Gastrocnemius medialis (tissue), 4 donors: ENCODE data around the gene SLC10A7. TPM values are rescaled to one million over a fixed set of nuclear protein-coding genes. Genes with fewer than 3 reads are reported as not detected.

ENCODE experiments used
- ATAC-seq, 2 donors: fragments of 150-250 bp; one replicate each; pipeline ENCODE4 v1.9.1; 2016
- DNase-seq, 2 donors: peaks; one replicate each; pipeline ENCODE4 v3.0.0-alpha.2; 2019
- H3K27ac ChIP-seq, 4 donors: fragments of 200-600 bp; sonication (generic); 1 replicate in 1 of 4; 2 replicates in 3 of 4; pipeline ENCODE4 v1.5.1; 2016 to 2018; ENCODE audit warnings: mild to moderate bottlenecking in 2 of 4, moderate library complexity in 1 of 4
- H3K27me3 ChIP-seq, 3 donors: fragments of 200-600 bp; sonication (generic) in 2 of 3; 1 replicate in 1 of 3; 2 replicates in 2 of 3; pipeline versions ENCODE4 v1.5.1 to v1.6.0; 2016 to 2019; ENCODE audit warnings: mild to moderate bottlenecking in 1 of 3, moderate library complexity in 1 of 3
- H3K36me3 ChIP-seq, 2 donors: fragments of 200-600 bp; sonication (generic) in 1 of 2; one replicate each; pipeline ENCODE4 v1.5.1; 2017 to 2018
- H3K4me1 ChIP-seq, 2 donors: fragments of 200-600 bp; sonication (generic) in 1 of 2; one replicate each; pipeline ENCODE4 v1.5.1; 2016 to 2017; ENCODE audit warnings: mild to moderate bottlenecking in 2 of 2
- H3K4me3 ChIP-seq, 4 donors: fragments of 200-600 bp; sonication (generic) in 3 of 4; 1 replicate in 1 of 4; 2 replicates in 3 of 4; pipeline ENCODE4 v1.5.1; 2016 to 2019; ENCODE audit warnings: mild to moderate bottlenecking in 2 of 4
- H3K9me3 ChIP-seq, 3 donors: fragments of 200-600 bp; sonication (generic) in 2 of 3; 1 replicate in 1 of 3; 2 replicates in 2 of 3; pipeline ENCODE4 v1.5.1; 2016 to 2019
- CTCF ChIP-seq, 5 experiments: fragments of 450-650 bp in 3 of 5; fragments of 200-600 bp in 2 of 5; sonication (generic) in 2 of 5; IDR thresholded peaks in 4 of 5; conservative IDR thresholded peaks in 1 of 5; 1 replicate in 4 of 5; 2 replicates in 1 of 5; pipeline ENCODE4 v1.5.1; 2016 to 2019; ENCODE audit warnings: antibody characterized with exemption in 5 of 5, mild to moderate bottlenecking in 3 of 5, moderate library complexity in 3 of 5
- POLR2A ChIP-seq, 2 donors: fragments of 450-650 bp; IDR thresholded peaks; one replicate each; pipeline ENCODE4 v1.6.1; 2017; ENCODE audit warnings: antibody characterized with exemption in 2 of 2, mild to moderate bottlenecking in 2 of 2, moderate library complexity in 2 of 2
- in situ Hi-C, 4 donors: fragments of 200-750 bp; cut with MboI; loops; one replicate each; pipeline versions ENCODE4 v1.15.0 to v1.8.0; 2017; ENCODE audit warnings: low sequenced_read_pairs in 4 of 4
- intact Hi-C: fragments of 100-400 bp; cut with DNase I; formaldehyde crosslinking; loops from one replicate; pipeline ENCODE4 v1.15.1; 2023; ENCODE audit warnings: low total_unique reads
- total RNA-seq, 4 donors: library from RNA; depleted of rRNA; stranded (reverse); fragments of >200 nt; gene quantifications; one replicate each; pipeline versions ENCODE4 v1.1.0 to v1.2.3, GENCODE V29; 2016

The SLC10A7 gene
- total RNA-seq, 4 donors from 2014 or later = 2.1 to 6.0 (median 2.3) TPM

- DNase-seq (no peak), ATAC-seq (no peak)
- intact Hi-C loops (no loop called here), in situ Hi-C loops (no loop called here)
- H3K27ac ChIP-seq = no peak overlapping the region
- H3K4me1 ChIP-seq = peaks cover 0 to 28% of the 10 kb centered on the region in 2 donors
- TF ChIP-seq POLR2A (IDR thresholded peaks at IDR 0.05) (no peak), CTCF (IDR thresholded peaks at IDR 0.05 in 4 of 5, conservative IDR thresholded peaks at IDR 0.05 in 1 of 5) (no peak)
- H3K9me3 ChIP-seq = no peaks in the 10 kb centered on the region
- H3K4me3 ChIP-seq = no peak overlapping the region
- H3K36me3 ChIP-seq = no peaks in the 10 kb centered on the region
- no peaks in the 10 kb centered on the region for H3K27me3 ChIP-seq
These were observed 85.8 kb downstream of the SLC10A7 start for GRCh38 chr4:146435962-146436361.

GRCh38 chr4:146432065-146432464, 89.7 kb downstream of the SLC10A7 start:
- no peaks in the 10 kb centered on the region for H3K9me3 ChIP-seq
- TF ChIP-seq CTCF (IDR thresholded peaks at IDR 0.05 in 4 of 5, conservative IDR thresholded peaks at IDR 0.05 in 1 of 5) (no peak), POLR2A (IDR thresholded peaks at IDR 0.05) (no peak)
- no peaks in the 10 kb centered on the region for H3K36me3 ChIP-seq
- no peaks in the 10 kb centered on the region for H3K27me3 ChIP-seq
- no peak for DNase-seq
- no peak overlapping the region for H3K4me3 ChIP-seq
- H3K4me1 ChIP-seq = peaks cover 0 to 8% of the 10 kb centered on the region in 2 donors
- H3K27ac ChIP-seq = no peak overlapping the region
- ATAC-seq = no peak
- intact Hi-C loops (no loop called here), in situ Hi-C loops (no loop called here)

- Histone ChIP-seq H3K27me3 (no peaks in the 10 kb centered on the region), H3K4me3 (no peak overlapping the region), H3K27ac (no peak overlapping the region), H3K36me3 (no peaks in the 10 kb centered on the region), H3K4me1 (no peaks in the 10 kb centered on the region), H3K9me3 (no peaks in the 10 kb centered on the region)
- DNase-seq = no peak
- ATAC-seq = peak; percentile 62
- intact Hi-C loops (no loop called here), in situ Hi-C loops (no loop called here)
- TF ChIP-seq CTCF (IDR thresholded peaks at IDR 0.05 in 4 of 5, conservative IDR thresholded peaks at IDR 0.05 in 1 of 5) = no peak
- TF ChIP-seq POLR2A (IDR thresholded peaks at IDR 0.05) = no peak
These were observed 93.4 kb downstream of the SLC10A7 start for GRCh38 chr4:146428298-146428697.

GRCh38 chr4:146417822-146418221, 103.9 kb downstream of the SLC10A7 start:
- Histone ChIP-seq H3K9me3 (no peaks in the 10 kb centered on the region), H3K36me3 (no peaks in the 10 kb centered on the region), H3K4me1 (no peaks in the 10 kb centered on the region), H3K27ac (no peak overlapping the region), H3K27me3 (no peaks in the 10 kb centered on the region), H3K4me3 (no peak overlapping the region)
- no peak for TF ChIP-seq CTCF (IDR thresholded peaks at IDR 0.05 in 4 of 5, conservative IDR thresholded peaks at IDR 0.05 in 1 of 5)
- no peak for TF ChIP-seq POLR2A (IDR thresholded peaks at IDR 0.05)
- no peak for ATAC-seq
- DNase-seq = no peak
- in situ Hi-C loops = no loop called here
- intact Hi-C loops = no loop called here

- Histone ChIP-seq H3K4me3 (no peak overlapping the region), H3K27me3 (no peaks in the 10 kb centered on the region), H3K4me1 (no peaks in the 10 kb centered on the region), H3K27ac (no peak overlapping the region), H3K36me3 (no peaks in the 10 kb centered on the region), H3K9me3 (no peaks in the 10 kb centered on the region)
- TF ChIP-seq POLR2A (IDR thresholded peaks at IDR 0.05) (no peak), CTCF (IDR thresholded peaks at IDR 0.05 in 4 of 5, conservative IDR thresholded peaks at IDR 0.05 in 1 of 5) (no peak)
- in situ Hi-C loops = no loop called here
- DNase-seq (no peak), ATAC-seq (no peak)
- intact Hi-C loops = no loop called here
These were observed 105.9 kb downstream of the SLC10A7 start for GRCh38 chr4:146415829-146416228.
